Right kidney (tissue), 1 donor: ENCODE results near the gene RNF13.
A peak's percentile ranks its signal among the peaks of the same experiment; 100 is the strongest.
"Not testable (repeated sequence)": the region's sequence is repeated elsewhere in the genome, so short reads cannot be mapped to it uniquely, and the experiment has no call there.

Experiments
- DNase-seq: peaks from one replicate; pipeline ENCODE4 v3.0.0-alpha.2; 2016

The RNF13 gene

DNA sequence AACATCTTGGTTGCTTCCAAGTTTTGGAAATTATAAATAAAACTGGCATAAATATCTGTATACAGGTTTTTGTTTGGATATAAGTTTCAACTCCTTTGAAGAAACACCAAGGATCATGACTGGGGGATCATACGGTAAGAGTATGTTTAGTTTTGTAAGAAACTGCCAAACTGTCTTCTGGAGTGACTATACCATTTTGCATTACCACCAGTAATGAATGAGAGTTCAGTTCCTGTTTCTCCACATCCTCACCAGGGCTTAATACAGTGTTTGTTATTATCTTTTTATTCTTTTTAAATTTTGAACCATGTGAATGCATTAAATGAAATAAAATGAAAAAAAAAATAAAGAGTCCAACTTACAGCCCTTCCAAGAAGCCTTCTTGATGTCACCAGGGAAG is 17.0 kb upstream of the RNF13 start:
- no peak for DNase-seq

DNA sequence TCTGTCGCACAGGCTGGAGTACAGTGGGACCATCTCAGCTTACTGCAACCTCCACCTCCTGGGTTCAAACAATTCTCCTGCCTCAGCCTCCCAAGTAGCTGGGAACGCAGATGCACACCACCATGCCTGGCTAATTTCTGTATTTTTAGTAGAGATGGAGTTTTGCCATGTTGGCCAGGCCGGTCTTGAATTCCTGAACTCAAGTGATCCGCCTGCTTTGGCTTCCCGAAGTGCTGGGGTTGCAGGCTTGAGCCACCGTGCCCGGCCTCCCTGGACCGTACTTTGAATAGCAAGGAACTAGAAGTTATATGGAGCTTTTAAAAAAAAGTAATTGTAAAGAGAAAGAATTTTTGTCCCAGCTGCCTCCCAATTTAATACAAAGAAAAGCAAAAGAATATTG is 12.3 kb upstream of the RNF13 start:
- DNase-seq: no peak

GRCh38 chr3:149801195-149801594 is 11.8 kb upstream of the RNF13 start:
- DNase-seq: no peak

GRCh38 chr3:149801639-149802038 is 11.4 kb upstream of the RNF13 start:
- DNase-seq: no peak

GRCh38 chr3:149806171-149806778 is 6.7 kb upstream of the RNF13 start:
- no peak for DNase-seq

DNA sequence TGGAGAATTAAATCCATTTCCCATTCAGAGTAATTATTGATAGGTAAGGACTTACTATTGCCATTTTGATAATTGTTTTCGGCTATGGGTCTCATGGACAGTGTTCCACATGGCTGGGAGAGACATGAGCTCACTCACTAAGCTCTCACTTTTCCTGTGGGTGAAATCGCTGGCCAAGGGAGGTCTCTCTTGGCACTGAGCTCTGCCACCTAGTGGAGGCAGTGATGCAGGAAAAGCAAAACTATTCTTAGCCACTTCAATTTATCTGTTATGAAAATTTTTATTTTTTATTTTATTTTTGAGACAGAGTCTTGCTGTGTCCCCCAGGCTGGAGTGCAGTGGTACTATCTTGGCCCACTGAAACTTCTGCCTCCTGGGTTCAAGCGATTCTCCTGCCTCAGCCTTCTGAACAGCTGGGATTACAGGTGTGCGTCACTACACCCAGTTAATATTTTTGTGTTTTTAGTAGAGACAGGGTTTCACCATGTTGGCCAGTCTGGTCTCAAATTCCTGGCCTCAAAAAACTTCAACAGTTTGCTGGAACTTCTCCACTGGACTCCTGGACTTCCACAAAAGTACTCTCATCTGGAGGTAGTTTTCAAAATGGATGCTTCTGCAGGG is 4.7 kb upstream of the RNF13 start:
- DNase-seq: peak; percentile 34

DNA sequence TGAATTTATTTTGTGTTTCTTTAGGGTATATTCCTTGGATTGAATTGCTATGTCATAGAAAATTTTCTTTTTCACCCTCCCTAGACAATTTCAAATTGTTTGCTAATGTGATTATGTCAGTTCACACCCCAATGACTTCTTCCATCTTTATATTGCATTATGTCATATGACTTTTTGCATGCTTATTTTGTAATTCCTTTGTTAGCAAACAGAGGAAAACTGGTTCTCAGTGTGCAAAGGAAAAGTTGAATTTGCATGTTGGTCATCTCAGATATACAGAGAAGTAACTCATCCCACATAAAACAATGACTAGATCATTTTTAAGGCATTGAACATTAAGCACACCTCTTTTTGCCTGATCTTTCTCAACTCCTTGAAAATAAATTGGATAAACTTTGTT is 3.3 kb upstream of the RNF13 start:
- no peak for DNase-seq

DNA sequence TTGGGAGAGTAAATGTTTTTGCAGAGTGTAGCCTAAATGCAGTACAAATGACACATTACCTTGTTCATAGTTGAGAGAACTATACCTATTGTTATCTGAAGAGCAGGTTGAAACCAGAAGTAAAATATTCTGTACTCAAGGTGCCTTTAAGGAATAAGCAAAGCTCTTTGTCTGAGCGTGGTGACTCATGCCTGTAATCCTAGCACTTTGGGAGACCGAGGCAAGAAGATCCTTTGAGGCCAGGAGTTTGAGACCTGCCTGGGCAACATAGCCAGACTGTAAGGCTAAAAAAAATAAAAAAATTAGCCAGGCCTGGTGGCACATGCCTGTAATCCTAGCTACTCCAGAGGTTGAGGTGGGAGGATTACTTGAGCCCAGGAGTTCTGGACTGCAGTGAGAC is 2.2 kb upstream of the RNF13 start:
- no peak for DNase-seq

DNA sequence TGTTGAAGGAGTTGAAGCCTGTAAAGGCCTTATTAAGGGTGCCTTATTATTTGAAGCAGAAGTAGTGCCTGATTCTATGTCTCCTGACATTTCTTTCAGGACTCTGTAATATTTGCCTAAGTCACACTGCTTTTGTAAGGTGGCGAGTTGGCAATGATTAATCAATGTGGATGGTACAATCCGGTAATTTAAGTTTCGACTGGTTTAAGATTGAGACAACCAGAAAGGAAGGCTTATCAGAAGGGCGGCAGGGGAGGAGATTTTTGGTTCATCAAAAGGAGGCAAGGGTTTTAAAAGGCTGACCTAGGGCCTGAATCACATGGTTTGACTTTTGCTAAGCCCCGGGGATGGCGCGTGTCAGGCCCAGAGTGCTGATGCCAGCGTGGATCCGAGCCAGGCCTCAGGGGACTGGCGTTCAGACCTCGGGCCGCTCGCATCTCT is 830 bp upstream of the RNF13 start:
- no peak for DNase-seq

- DNase-seq: peak; percentile 91
Measured at GRCh38 chr3:149813367-149814281, 609 bp downstream of the RNF13 start.

DNA sequence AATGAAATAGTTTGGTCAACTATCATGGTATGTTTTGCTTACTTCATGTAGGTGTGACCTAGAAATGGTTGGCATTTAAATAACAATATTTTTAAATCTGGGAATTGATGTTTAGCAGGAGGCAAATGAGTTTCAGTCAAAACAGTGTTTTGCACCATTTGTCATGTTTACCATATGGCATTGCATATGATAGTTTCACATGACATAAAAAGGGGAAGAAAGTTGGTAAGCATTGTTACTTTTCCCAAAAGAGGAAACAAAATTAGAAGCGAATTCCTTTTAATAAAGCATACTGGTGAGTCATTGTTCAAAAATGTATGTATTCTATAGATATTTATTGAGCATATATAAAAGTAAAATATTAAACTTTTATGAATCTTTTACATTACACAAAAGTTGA is 2.3 kb downstream of the RNF13 start:
- no peak for DNase-seq

- DNase-seq: no peak
Measured at GRCh38 chr3:149815728-149816127, 2.7 kb downstream of the RNF13 start.

DNA sequence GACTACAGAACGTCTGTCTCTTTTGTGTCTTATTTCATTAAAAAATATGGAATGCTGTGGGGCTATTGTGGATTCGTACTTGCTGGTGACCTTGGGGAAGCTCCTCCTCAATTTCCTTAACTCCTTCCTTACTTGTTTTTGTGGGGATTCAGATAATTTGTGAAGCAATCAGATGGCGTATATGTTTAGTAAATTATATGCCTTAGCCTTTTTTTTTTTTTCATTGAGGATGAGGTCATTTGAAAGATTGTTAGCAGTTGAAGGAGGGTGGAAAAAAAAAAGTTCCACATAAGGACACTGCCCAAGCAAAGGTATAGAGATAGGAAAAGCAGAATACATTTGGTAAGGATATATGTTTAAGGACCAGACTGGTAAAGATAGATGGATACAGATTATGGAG is 3.3 kb downstream of the RNF13 start:
- DNase-seq: no peak

DNA sequence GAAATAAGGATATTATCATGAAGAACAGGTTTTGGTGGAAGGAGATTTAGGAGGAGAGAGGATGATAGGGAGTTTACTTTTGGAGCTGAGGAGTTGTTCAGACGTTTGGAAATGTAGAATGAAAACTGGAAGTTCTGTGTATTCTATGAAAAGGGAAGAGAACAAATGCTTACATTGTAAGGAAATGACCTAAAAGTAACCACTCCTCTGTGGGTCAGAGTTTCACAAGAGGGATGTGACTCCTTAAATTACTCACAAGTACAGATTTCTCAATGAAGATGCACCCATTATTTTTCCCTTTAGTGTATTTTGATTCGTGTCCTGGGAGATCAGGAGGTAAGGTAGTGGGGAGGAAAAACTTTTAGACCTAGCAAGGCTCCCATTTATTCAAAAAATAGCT is 4.0 kb downstream of the RNF13 start:
- DNase-seq: no peak

DNA sequence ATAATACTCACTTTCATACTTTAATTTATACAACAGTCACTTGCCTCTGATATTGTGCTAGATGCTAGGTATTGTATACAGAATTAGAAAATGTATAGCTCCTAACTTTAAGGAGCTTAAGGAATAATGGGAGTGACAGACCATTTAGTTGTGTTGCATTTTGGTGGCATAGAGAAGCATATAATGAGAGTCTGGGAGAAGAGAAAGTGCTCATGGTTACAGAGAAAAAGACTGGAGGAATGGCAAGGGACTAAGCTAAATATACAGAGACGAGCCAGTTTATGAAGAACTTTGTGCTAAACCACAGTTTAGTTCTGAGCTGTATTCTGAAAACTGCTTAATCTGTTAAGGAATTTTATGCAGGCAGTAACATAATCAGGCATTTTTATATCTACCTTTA is 6.4 kb downstream of the RNF13 start:
- no peak for DNase-seq

GRCh38 chr3:149820183-149820582 is 7.2 kb downstream of the RNF13 start:
- DNase-seq: no peak

- DNase-seq: no peak
Measured at GRCh38 chr3:149826636-149827035, 13.6 kb downstream of the RNF13 start.

DNA sequence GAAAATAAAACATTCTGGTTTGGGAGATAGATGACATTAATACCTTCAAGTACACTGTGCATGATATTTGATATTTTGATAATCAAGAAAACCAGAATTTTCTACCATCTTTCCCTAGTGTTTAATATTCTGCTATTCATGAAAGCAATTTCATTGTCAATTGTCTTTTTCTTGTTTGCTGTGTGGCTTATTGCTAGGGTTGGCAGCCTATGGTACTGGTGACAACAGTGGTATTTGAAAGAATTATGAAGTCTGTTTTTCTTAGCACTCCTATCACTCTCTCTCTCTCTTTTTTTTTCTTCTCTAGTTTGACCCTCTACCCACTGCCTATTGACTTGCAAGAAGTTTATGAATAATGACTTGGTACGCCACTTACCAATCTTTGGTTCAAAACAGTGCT is 15.4 kb downstream of the RNF13 start:
- no peak for DNase-seq

- DNase-seq: not testable (repeated sequence)
Measured at GRCh38 chr3:149829631-149830030, 16.6 kb downstream of the RNF13 start.

GRCh38 chr3:149830902-149831301 is 17.9 kb downstream of the RNF13 start:
- no peak for DNase-seq

GRCh38 chr3:149831321-149831720 is 18.3 kb downstream of the RNF13 start:
- no peak for DNase-seq

- DNase-seq: no peak
Measured at GRCh38 chr3:149832086-149832485, 19.1 kb downstream of the RNF13 start.

- no peak for DNase-seq
Measured at GRCh38 chr3:149833241-149833640, 20.2 kb downstream of the RNF13 start.

DNA sequence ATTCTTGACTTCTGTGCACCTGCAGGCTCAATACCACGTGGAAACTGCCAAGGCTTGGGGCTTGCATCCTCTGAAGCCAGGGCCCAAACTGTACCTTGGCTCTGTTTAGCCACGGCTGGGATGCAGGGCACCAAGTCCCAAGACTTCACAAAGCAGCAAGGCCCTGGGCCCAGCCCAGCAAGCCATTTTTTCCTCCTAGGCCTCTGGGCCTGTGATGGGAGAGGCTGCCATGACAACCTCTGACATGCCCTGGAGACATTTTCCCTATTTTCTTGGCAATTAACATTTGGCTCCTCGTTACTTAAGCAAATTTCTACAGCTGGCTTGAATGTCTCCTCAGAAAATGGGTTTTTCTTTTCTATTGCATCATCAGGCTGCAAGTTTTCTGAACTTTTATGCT is 25.5 kb downstream of the RNF13 start:
- DNase-seq: not testable (repeated sequence)
